HG03558 (cell line): ENCODE measurements around the gene ITFG1.

ENCODE experiments used
- ATAC-seq: cut with Tn5 transposase; IDR thresholded peaks from one replicate; pipeline ENCODE4 v1.9.1; 2021; ENCODE audit warnings: moderate number of reproducible peaks; ENCODE audit not compliant: unreplicated experiment; ENCODE audit errors: extremely low read depth

Gene ITFG1

GRCh38 chr16:47132308-47132707 is 328.6 kb downstream of the ITFG1 start:
- no peak for ATAC-seq

GRCh38 chr16:47129755-47130435 is 331.0 kb downstream of the ITFG1 start:
- ATAC-seq, result no peak

- ATAC-seq, result no peak
Observed at GRCh38 chr16:47127541-47127940, 333.3 kb downstream of the ITFG1 start.

- no peak for ATAC-seq
Observed at GRCh38 chr16:47125757-47126156, 335.1 kb downstream of the ITFG1 start.

GRCh38 chr16:47113130-47113529 is 347.7 kb downstream of the ITFG1 start:
- ATAC-seq, result no peak

- ATAC-seq, result no peak
Observed at GRCh38 chr16:47110939-47111338, 349.9 kb downstream of the ITFG1 start.

- no peak for ATAC-seq
Observed at GRCh38 chr16:47109361-47109760, 351.5 kb downstream of the ITFG1 start.
